H7 (cell line): ENCODE results near the gene PMF1. TPM values are rescaled to one million over a fixed set of nuclear protein-coding genes. Genes with fewer than 3 reads are reported as not detected.
"Not testable (repeated sequence)": the region's sequence is repeated elsewhere in the genome, so short reads cannot be mapped to it uniquely, and the experiment has no call there.

Experiments used
- DNase-seq: peaks from one replicate; pipeline ENCODE4 v3.0.0; 2012
- H3K27me3 ChIP-seq: 2 replicates; pipeline ENCODE4 v1.6.0; 2011; ENCODE audit warnings: mild to moderate bottlenecking, low read length; ENCODE audit not compliant: control insufficient read depth, insufficient read depth
- H3K36me3 ChIP-seq: replicated peaks from 2 replicates; pipeline ENCODE4 v1.5.1; 2011; ENCODE audit warnings: low read length; ENCODE audit not compliant: control insufficient read depth, insufficient read depth
- H3K4me3 ChIP-seq: 2 replicates; pipeline ENCODE4 v1.5.1; 2011; ENCODE audit warnings: low read depth, mild to moderate bottlenecking, control low read depth, low read length, moderate library complexity; ENCODE audit not compliant: insufficient read depth
- total RNA-seq: library from RNA; depleted of rRNA; stranded (reverse); fragments of >200 nt; shearing (Covaris generic); gene quantifications from 2 replicates; pipeline ENCODE4 v1.2.3, GENCODE V29; 2014

PMF1 gene
- total RNA-seq, 1 experiment from 2014 or later = 286 TPM

DNA sequence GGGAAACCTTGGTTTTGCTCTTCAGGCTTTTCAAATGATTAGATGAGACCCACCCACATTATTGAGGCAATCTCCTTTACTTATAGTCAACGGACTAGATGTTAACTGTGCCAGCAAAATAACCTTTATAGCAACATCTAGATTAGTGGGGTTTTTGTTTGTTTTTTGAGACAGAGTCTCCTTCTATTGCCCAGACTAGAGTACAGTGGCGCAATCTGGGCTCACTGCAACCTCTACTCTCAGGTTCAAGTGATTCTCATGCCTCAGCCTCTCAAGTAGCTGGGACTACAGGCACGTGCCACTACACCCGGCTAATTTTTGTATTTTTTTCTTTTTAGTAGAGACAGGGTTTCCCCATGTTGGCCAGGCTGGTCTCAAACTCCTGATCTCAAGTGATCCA is 22.5 kb upstream of the PMF1 start:
- not testable (repeated sequence) for H3K27me3 ChIP-seq, H3K4me3 ChIP-seq, H3K36me3 ChIP-seq, DNase-seq

DNA sequence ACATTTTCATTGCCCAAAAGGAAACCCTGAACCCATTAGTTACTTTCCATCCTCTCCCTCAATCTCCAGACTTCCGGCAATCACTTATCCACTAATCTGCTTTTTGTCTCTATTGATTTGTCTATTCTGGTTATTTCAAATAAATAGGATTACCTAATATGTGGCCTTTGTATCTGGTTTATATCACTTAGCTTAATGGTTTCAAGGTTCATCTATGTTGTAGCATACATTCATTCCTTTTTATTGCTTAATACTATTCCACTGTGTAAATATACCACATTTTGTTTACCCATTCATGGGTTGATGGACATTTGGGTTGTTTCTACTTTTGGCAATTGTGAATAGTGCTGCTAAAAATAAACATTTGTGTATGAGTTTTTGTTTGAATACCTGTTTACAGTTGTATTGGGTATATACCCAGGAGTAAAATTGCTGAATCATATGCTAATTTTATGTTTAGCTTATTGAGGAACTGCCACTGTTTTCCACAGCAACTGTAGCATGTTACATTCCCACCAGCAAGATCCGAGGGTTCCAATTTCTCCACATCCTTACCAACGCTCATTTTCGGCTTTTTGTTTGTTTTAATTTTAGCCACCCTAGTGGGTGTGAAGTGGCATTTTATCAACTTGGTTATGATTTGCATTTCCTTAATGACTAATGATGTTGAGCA is 21.4 kb upstream of the PMF1 start:
- H3K27me3 ChIP-seq = no peaks in the 10 kb centered on the region
- H3K36me3 ChIP-seq = peaks cover 4% of the 10 kb centered on the region
- no peak for DNase-seq
- H3K4me3 ChIP-seq = no peak overlapping the region

- H3K36me3 ChIP-seq = peaks cover 5% of the 10 kb centered on the region
- peak overlapping the region; percentile 36 for H3K4me3 ChIP-seq
- peak; percentile 6 for DNase-seq
- H3K27me3 ChIP-seq = no peaks in the 10 kb centered on the region
These were observed 19.7 kb upstream of the PMF1 start for GRCh38 chr1:156193208-156193487.

- Histone ChIP-seq H3K36me3 (peaks cover 5% of the 10 kb centered on the region), H3K4me3 (peak within 1 kb of the TSS; percentile 75), H3K27me3 (no peaks in the 10 kb centered on the region)
- DNase-seq = peak; percentile 97
These were observed 19.1 kb upstream of the PMF1 start, which contains the start of gene SLC25A44 for GRCh38 chr1:156193488-156194299. Gene SLC25A44, plus strand, starts transcription at chr1:156194104. Its CDS starts 5,744 bp downstream, at chr1:156199848.

GRCh38 chr1:156194300-156194652 is 18.5 kb upstream of the PMF1 start:
- no peaks in the 10 kb centered on the region for H3K27me3 ChIP-seq
- H3K4me3 ChIP-seq = peak overlapping the region; percentile 75
- H3K36me3 ChIP-seq = peaks cover 5% of the 10 kb centered on the region
- DNase-seq = peak; percentile 44

DNA sequence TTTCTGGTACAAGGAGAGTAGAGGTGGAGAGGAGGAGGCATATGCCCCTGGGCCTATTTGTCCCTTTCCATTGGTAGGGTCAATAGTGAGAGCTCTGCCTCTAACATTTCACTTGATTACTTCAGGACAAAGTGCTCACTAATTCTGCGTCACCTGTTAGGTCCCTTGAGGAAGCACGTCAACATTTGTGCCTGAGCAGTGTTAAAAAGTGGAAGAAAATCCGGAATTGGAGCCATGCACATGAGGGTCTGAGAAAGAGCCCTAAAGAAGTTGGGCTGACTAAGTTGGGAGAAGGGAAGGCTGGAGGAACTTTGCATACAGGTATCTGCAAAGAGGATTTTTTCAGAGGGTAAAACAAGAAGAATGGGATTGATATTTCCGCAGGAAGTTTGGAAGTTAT is 17.0 kb upstream of the PMF1 start:
- H3K4me3 ChIP-seq = no peak overlapping the region

DNA sequence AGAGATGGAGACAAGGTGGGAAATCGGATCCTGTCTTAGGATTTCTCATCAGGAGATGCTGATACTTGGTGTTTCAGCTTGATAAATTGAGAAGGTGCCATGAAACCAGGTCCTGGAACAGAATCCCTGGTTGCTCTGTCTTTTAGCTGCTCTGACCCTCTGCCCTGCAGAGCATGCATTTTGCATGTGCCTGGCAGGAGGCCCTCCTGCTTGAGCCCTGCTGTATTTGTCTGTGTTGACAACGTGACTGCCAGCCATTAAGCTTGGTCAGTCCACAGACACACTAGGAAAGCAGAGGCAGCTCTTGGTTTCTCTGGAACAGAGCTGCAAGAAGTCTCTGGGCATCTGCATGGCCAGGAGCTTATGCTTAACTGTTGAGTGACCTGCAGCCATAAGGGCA is 16.4 kb upstream of the PMF1 start:
- Histone ChIP-seq H3K4me3 (no peak overlapping the region), H3K36me3 (peaks cover 15% of the 10 kb centered on the region), H3K27me3 (no peaks in the 10 kb centered on the region)
- peak; percentile 30 for DNase-seq

More for the DNA sequence above, 17.0 kb upstream of the PMF1 start:
- peak; percentile 6 for DNase-seq
- Histone ChIP-seq H3K27me3 (no peaks in the 10 kb centered on the region), H3K36me3 (peaks cover 15% of the 10 kb centered on the region)

DNA sequence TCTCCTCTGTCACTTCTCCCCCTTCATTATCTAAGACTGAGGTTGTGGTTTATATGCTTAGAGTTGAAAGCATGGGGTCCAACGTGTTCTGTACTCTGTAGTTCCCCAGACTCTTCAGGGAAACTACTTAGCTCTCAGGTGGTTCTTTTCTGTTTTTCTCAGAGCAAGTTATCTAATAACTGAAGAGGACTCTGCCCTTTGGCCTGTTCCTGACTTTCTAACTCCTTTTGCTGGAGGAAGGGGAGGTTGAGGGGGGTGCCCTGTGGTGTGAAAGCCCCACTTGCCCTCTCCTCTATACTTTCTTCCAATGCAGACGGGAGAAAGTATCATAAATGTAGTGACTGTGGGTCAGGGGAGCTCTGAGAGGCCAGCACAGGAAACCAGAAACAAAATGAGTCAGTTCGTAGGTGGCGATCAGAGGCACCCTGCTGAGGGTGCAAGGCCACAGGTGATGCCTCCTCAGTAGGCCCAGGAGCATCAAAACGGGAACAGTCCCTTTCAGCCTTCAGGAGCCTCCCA is 13.9 kb upstream of the PMF1 start:
- Histone ChIP-seq H3K36me3 (peaks cover 15% of the 10 kb centered on the region), H3K4me3 (no peak overlapping the region)

GRCh38 chr1:156200044-156200443 is 12.8 kb upstream of the PMF1 start:
- peaks cover 15% of the 10 kb centered on the region for H3K36me3 ChIP-seq
- no peak for DNase-seq
- no peak overlapping the region for H3K4me3 ChIP-seq
- H3K27me3 ChIP-seq = no peaks in the 10 kb centered on the region

More for the DNA sequence above, 13.9 kb upstream of the PMF1 start:
- H3K27me3 ChIP-seq = no peaks in the 10 kb centered on the region
- no peak for DNase-seq

- H3K4me3 ChIP-seq = no peak overlapping the region
- H3K36me3 ChIP-seq = peaks cover 9% of the 10 kb centered on the region
- no peak for DNase-seq
- no peaks in the 10 kb centered on the region for H3K27me3 ChIP-seq
These were observed 9.5 kb upstream of the PMF1 start for GRCh38 chr1:156203331-156203730.

DNA sequence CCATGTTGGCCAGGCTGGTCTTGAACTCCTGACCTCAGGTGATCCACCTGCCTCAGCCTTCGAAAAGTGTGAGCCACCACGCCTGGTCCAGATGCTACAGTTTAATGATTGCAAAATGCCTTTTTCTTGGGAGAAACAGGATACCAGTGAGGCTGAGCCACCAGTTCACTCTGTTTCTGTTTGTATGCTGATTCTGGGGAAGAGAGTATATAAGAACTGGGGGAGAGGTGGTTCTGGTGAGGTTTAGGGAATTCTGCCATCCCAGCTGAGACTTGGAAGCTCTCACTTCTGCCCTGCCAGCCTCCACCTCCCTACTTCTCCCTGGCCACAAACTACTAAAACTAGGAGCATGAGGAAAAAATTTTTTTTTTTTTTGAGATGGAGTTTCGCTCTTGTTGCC is 8.1 kb upstream of the PMF1 start:
- Histone ChIP-seq H3K4me3 (no peak overlapping the region), H3K36me3 (peaks cover 8% of the 10 kb centered on the region), H3K27me3 (no peaks in the 10 kb centered on the region)
- DNase-seq = no peak

- H3K27me3 ChIP-seq = no peaks in the 10 kb centered on the region
- DNase-seq = no peak
- no peak overlapping the region for H3K4me3 ChIP-seq
- peaks cover 7% of the 10 kb centered on the region for H3K36me3 ChIP-seq
These were observed 1.6 kb upstream of the PMF1 start for GRCh38 chr1:156211243-156211642.

- Histone ChIP-seq H3K36me3 (peaks cover 7% of the 10 kb centered on the region), H3K27me3 (no peaks in the 10 kb centered on the region), H3K4me3 (peak overlapping the region; percentile 93)
- no peak for DNase-seq
These were observed 677 bp upstream of the PMF1 start for GRCh38 chr1:156212130-156212529.

DNA sequence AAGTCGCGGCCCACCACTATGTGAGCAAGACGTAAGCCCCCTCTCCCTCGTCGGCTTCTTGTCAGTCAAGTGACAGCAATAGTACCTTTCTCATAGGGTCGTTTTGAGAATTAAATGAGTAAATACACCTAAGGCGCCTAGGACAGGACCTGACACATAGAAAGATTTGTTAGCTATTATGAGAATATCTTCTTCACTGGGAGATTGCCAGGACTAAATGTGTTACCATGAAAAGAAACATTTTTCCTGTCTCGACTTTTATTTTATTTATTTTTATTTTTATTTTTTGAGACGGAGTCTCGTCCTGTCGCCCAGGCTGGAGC is 798 bp downstream of the PMF1 start:
- Histone ChIP-seq H3K36me3 (peaks cover 7% of the 10 kb centered on the region), H3K27me3 (no peaks in the 10 kb centered on the region), H3K4me3 (peak overlapping the region; percentile 93)
- DNase-seq = peak; percentile 62

DNA sequence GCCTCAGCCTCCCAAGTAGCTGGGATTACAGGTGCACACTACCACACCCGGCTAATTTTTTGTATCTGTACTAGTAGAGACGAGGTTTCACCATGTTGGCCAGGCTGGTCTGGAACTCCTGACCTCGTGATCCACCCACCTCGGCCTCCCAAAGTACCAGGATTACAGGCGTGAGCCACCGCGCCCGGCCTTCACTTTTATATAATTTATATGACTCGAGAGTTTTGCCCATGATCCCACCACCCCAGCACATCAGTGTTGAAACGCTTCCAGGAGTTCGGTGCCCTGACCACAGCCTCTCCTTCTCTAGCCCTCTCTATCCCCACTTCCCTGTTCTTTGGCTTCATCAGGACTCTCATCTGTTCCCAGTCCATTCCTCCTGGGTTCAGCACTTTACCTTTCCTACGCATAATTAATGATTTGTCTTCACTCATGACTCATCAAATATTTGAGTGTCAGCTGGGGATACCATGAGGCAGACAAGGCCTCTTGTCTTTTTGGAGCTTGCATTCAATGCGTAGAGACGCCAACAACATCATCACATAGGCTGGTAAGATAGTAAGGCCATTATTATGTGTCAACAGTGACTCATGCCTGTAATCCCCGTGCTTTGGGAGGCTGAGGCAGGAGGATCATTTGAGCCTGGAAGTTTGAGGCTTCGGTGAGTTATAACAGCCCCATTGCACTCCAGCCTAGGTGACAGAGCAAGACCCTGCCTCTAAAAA is 1.4 kb downstream of the PMF1 start:
- Histone ChIP-seq H3K4me3 (no peak overlapping the region; the same call in 1 of the 2 replicates), H3K36me3 (peaks cover 7% of the 10 kb centered on the region), H3K27me3 (no peaks in the 10 kb centered on the region)
- DNase-seq = no peak
